Lower leg skin (tissue), 3 donors: ENCODE measurements around the gene ARRDC5.

ENCODE experiments used
- CTCF ChIP-seq, 3 donors: fragments of 450-650 bp; IDR thresholded peaks; one replicate each; pipeline ENCODE4 v1.5.1; 2016; ENCODE audit warnings: antibody characterized with exemption in 3 of 3, mild to moderate bottlenecking in 3 of 3, moderate library complexity in 2 of 3
- POLR2A ChIP-seq, 2 donors: fragments of 450-650 bp; IDR thresholded peaks; one replicate each; pipeline ENCODE4 v1.6.1; 2016 to 2017; ENCODE audit warnings: antibody characterized with exemption in 2 of 2, mild to moderate bottlenecking in 1 of 2, moderate library complexity in 1 of 2

GRCh38 chr19:4867534-4868285, 35.0 kb downstream of the ARRDC5 start, which contains the start of gene PLIN3:
- peak in 1 of 3 donors; percentile 47 for TF ChIP-seq CTCF (IDR thresholded peaks at IDR 0.05)
- TF ChIP-seq POLR2A (IDR thresholded peaks at IDR 0.05): no peak
